Activated naive CD4-positive, alpha-beta T cell treated with anti-CD3 and anti-CD28 coated beads for 36 hours (primary cell): ENCODE results near the gene BCL11A. TPM values are rescaled to one million over a fixed set of nuclear protein-coding genes. Genes with fewer than 3 reads are reported as not detected.

Experiments
- CTCF ChIA-PET: fragments of 350-600 bp; sonication (Branson Sonifier 250); formaldehyde crosslinking; loops from one replicate; lab custom pipeline; 2021; ENCODE audit warnings: antibody characterized with exemption; lab: Charles Lee
- DNase-seq: peaks from one replicate; pipeline ENCODE4 v3.0.0-alpha.2; 2020
- H3K27ac Mint-ChIP-seq: one replicate; pipeline ENCODE4 v1.8.0; 2021; ENCODE audit warnings: mild to moderate bottlenecking, mixed read lengths
- H3K27me3 Mint-ChIP-seq: one replicate; pipeline ENCODE4 v1.8.0; 2021; ENCODE audit warnings: low read depth, mixed read lengths
- H3K36me3 Mint-ChIP-seq: one replicate; pipeline ENCODE4 v1.8.0; 2021; ENCODE audit warnings: low read depth, mixed read lengths
- H3K4me1 Mint-ChIP-seq: one replicate; pipeline ENCODE4 v1.8.0; 2021; ENCODE audit warnings: low read depth, mixed read lengths
- H3K4me3 Mint-ChIP-seq: one replicate; pipeline ENCODE4 v1.8.0; 2021; ENCODE audit warnings: mild to moderate bottlenecking, moderate library complexity, mixed read lengths
- H3K9me3 Mint-ChIP-seq: one replicate; pipeline ENCODE4 v1.8.0; 2021; ENCODE audit warnings: mixed read lengths
- intact Hi-C: fragments of 100-400 bp; cut with micrococcal nuclease; formaldehyde crosslinking; loops from one replicate; pipeline ENCODE4 v1.15.1; 2023
- total RNA-seq, 2 experiments: library from RNA; stranded (reverse); gene quantifications; one replicate each; pipeline ENCODE4 v1.2.3, GENCODE V29; 2021

Gene BCL11A
- total RNA-seq, 2 experiments from 2014 or later = 0.52 to 0.67 TPM

- no peak for DNase-seq
- Mint-ChIP-seq H3K9me3 (no peaks in the 10 kb centered on the region), H3K4me1 (no peaks in the 10 kb centered on the region), H3K27me3 (peaks cover 3% of the 10 kb centered on the region), H3K4me3 (no peak overlapping the region), H3K36me3 (no peaks in the 10 kb centered on the region), H3K27ac (no peak overlapping the region)
- intact Hi-C loops = no loop called here
- CTCF ChIA-PET = interaction anchor here (0.9 kb wide), 1 partner anchor 85 kb away, joined by 5 read pairs; no protein-coding TSS in a partner anchor
These were observed 79.2 kb downstream of the BCL11A start for GRCh38 chr2:60474301-60474700.

DNA sequence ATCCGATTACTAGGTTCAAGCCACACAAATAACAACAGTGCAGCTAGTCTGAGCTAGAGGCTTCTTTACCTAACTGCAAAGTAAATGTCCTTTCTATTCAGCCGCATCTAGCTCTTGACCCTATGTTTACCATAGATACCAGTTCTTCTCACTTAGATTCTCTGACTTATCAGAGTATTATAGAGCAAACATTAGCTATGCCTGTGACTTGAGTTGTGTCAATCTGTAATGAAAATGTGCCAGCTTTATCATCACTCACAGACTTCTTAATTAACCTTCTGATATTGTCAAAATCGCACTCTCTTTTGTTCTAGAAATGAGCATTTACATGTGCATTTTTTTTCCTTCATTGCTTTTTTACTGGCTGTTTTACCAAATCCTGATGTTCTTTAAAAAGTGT is 79.9 kb downstream of the BCL11A start:
- H3K27ac Mint-ChIP-seq = no peak overlapping the region
- intact Hi-C loops = no loop called here
- H3K36me3 Mint-ChIP-seq = no peaks in the 10 kb centered on the region
- H3K9me3 Mint-ChIP-seq = no peaks in the 10 kb centered on the region
- H3K4me3 Mint-ChIP-seq = no peak overlapping the region
- CTCF ChIA-PET = no interaction called here
- no peak for DNase-seq
- H3K27me3 Mint-ChIP-seq = peaks cover 3% of the 10 kb centered on the region
- no peaks in the 10 kb centered on the region for H3K4me1 Mint-ChIP-seq

DNA sequence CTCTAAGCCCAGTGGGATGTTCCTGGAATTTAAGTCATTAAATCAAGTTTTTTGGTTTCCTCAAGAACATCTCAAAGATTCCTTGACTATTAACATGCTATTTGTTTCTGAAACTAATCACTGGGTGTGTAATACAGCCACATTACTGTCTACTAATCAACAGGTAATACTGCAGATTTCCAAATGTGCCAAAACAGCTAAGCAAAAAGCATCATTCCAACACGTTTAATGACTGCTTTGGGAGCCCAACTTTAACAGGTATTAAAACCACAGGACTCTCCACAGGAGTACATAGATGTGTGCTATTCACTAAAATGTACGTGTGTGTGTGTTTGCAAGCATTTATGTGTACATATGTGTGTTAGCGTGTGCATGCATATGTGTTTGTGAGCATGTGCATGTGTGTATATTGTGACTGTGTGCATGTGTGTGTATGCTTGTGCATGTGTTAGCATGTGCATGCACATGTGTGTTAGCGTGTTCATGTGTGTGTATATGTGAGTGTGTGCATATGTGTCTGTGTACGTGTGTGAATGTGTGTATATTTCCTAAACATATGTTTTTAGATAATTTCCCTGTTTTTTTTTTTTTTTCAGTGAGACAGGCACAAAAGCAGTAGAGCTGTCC is 80.7 kb downstream of the BCL11A start:
- DNase-seq = no peak
- Mint-ChIP-seq H3K9me3 (no peaks in the 10 kb centered on the region), H3K36me3 (no peaks in the 10 kb centered on the region), H3K27me3 (peaks cover 3% of the 10 kb centered on the region), H3K27ac (no peak overlapping the region), H3K4me1 (no peaks in the 10 kb centered on the region), H3K4me3 (no peak overlapping the region)
- intact Hi-C loops = no loop called here
- CTCF ChIA-PET = no interaction called here

DNA sequence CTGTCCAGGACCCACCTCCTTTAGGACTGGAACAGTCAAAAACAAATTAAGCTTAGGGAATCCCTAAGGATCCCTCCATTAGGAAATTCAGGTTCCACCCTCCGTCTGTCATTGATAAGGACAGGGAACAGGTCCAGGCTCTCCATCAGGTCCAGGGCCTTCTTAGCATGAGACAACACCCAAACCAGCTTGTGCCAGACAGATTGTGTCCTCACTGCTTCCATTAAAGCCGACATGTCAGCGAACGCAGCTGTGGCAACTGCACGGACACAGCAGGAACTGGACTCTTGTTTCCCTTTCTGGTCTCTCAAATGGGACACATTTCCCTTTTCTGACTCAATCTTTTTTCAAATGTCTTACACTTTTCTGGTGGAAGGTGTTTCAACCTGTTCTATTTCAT is 81.4 kb downstream of the BCL11A start:
- CTCF ChIA-PET = no interaction called here

GRCh38 chr2:60470340-60470739 is 83.1 kb downstream of the BCL11A start:
- no peaks in the 10 kb centered on the region for H3K36me3 Mint-ChIP-seq
- H3K4me3 Mint-ChIP-seq = no peak overlapping the region
- CTCF ChIA-PET = no interaction called here
- no peaks in the 10 kb centered on the region for H3K9me3 Mint-ChIP-seq
- no peaks in the 10 kb centered on the region for H3K4me1 Mint-ChIP-seq
- H3K27ac Mint-ChIP-seq = no peak overlapping the region
- intact Hi-C loops = no loop called here
- DNase-seq = no peak
- H3K27me3 Mint-ChIP-seq = peaks cover 3% of the 10 kb centered on the region

More for the DNA sequence above, 81.4 kb downstream of the BCL11A start:
- no peak overlapping the region for H3K4me3 Mint-ChIP-seq
- H3K36me3 Mint-ChIP-seq = no peaks in the 10 kb centered on the region
- H3K9me3 Mint-ChIP-seq = no peaks in the 10 kb centered on the region
- no peak for DNase-seq
- no peaks in the 10 kb centered on the region for H3K4me1 Mint-ChIP-seq
- intact Hi-C loops = no loop called here
- no peak overlapping the region for H3K27ac Mint-ChIP-seq
- H3K27me3 Mint-ChIP-seq = peaks cover 3% of the 10 kb centered on the region

- Mint-ChIP-seq H3K27me3 (peaks cover 2% of the 10 kb centered on the region), H3K36me3 (no peaks in the 10 kb centered on the region), H3K9me3 (no peaks in the 10 kb centered on the region), H3K4me3 (no peak overlapping the region), H3K27ac (no peak overlapping the region), H3K4me1 (no peaks in the 10 kb centered on the region)
- CTCF ChIA-PET = no interaction called here
- intact Hi-C loops = no loop called here
- no peak for DNase-seq
These were observed 83.7 kb downstream of the BCL11A start for GRCh38 chr2:60469536-60470317.

DNA sequence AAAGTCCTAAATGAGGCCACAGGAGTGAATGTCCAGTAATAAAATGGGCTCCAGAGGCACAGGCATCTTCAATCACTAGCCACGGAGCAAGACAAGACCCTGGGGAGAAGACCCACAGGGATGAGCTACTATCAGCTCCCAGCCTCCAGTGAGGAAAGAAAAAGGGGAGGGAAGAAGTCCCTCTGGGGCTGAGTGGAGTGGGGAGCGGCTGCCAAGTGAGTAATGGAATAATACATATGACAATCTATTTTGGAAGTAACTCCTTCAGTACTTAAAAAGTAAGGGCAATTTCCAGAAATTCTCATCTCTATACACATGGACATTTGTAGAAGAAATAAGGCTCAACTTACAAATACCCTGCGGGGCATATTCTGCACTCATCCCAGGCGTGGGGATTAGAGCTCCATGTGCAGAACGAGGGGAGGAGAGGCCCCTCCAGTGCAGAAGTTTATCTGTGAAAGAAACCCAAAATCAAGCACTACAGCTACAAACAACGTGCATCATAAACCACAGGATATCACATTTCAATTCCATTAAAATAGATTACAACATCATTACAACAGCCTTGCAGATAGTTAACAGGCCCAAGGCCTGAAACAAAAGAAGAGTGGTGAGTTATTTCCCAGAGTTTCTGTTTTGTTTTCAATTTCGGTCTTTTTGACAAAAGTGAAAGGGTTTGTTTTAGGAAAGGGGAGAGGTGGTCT is 84.9 kb downstream of the BCL11A start:
- CTCF ChIA-PET = no interaction called here
- no peaks in the 10 kb centered on the region for H3K27me3 Mint-ChIP-seq
- H3K9me3 Mint-ChIP-seq = no peaks in the 10 kb centered on the region
- no peak overlapping the region for H3K4me3 Mint-ChIP-seq
- H3K36me3 Mint-ChIP-seq = no peaks in the 10 kb centered on the region
- no peak for DNase-seq
- intact Hi-C loops = no loop called here
- no peaks in the 10 kb centered on the region for H3K4me1 Mint-ChIP-seq
- no peak overlapping the region for H3K27ac Mint-ChIP-seq

- H3K36me3 Mint-ChIP-seq = no peaks in the 10 kb centered on the region
These were observed 87.2 kb downstream of the BCL11A start for GRCh38 chr2:60466161-60466702.

GRCh38 chr2:60465736-60466135 is 87.7 kb downstream of the BCL11A start:
- H3K27ac Mint-ChIP-seq = no peak overlapping the region
- H3K27me3 Mint-ChIP-seq = no peaks in the 10 kb centered on the region
- CTCF ChIA-PET = no interaction called here
- DNase-seq = no peak
- H3K4me1 Mint-ChIP-seq = no peaks in the 10 kb centered on the region
- no peak overlapping the region for H3K4me3 Mint-ChIP-seq
- intact Hi-C loops = no loop called here
- no peaks in the 10 kb centered on the region for H3K36me3 Mint-ChIP-seq
- no peaks in the 10 kb centered on the region for H3K9me3 Mint-ChIP-seq

More at GRCh38 chr2:60466161-60466702, 87.2 kb downstream of the BCL11A start:
- Mint-ChIP-seq H3K4me1 (no peaks in the 10 kb centered on the region), H3K27me3 (no peaks in the 10 kb centered on the region), H3K4me3 (no peak overlapping the region), H3K9me3 (no peaks in the 10 kb centered on the region), H3K27ac (no peak overlapping the region)
- CTCF ChIA-PET = no interaction called here
- intact Hi-C loops = no loop called here
- DNase-seq = no peak

DNA sequence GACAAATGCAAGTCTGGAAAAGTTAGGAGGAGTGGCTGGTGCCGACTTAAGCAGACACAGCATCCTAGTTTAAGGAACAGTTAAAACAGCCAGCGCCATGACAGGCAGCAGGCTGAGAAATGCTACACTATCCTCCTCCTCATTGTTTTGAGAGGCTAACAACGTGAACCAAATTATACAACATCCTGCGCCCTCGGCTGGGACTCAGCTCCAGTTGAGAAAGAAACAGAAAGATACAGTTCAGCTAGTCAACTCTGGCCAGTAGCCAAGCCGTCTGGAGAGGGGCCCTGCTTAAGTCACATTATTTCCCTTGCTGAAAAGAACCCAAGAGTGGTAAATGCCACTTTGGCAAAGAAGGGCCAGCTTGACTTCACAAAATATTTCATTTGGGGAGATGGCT is 90.2 kb downstream of the BCL11A start:
- no peak for DNase-seq
- CTCF ChIA-PET = no interaction called here
- intact Hi-C loops = no loop called here
- Mint-ChIP-seq H3K36me3 (no peaks in the 10 kb centered on the region), H3K9me3 (no peaks in the 10 kb centered on the region), H3K27me3 (no peaks in the 10 kb centered on the region), H3K4me3 (no peak overlapping the region), H3K4me1 (no peaks in the 10 kb centered on the region), H3K27ac (no peak overlapping the region)

DNA sequence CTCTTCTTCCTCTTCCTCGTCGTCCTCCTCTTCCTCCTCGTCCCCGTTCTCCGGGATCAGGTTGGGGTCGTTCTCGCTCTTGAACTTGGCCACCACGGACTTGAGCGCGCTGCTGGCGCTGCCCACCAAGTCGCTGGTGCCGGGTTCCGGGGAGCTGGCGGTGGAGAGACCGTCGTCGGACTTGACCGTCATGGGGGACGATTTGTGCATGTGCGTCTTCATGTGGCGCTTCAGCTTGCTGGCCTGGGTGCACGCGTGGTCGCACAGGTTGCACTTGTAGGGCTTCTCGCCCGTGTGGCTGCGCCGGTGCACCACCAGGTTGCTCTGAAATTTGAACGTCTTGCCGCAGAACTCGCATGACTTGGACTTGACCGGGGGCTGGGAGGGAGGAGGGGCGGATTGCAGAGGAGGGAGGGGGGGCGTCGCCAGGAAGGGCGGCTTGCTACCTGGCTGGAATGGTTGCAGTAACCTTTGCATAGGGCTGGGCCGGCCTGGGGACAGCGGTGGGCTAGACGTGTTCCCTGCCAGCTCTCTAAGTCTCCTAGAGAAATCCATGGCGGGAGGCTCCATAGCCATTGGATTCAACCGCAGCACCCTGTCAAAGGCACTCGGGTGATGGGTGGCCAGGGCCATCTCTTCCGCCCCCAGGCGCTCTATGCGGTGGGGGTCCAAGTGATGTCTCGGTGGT is 91.9 kb downstream of the BCL11A start:
- DNase-seq = no peak
- CTCF ChIA-PET = no interaction called here
- no peaks in the 10 kb centered on the region for H3K36me3 Mint-ChIP-seq
- H3K4me1 Mint-ChIP-seq = no peaks in the 10 kb centered on the region
- no peak overlapping the region for H3K27ac Mint-ChIP-seq
- intact Hi-C loops = no loop called here
- no peak overlapping the region for H3K4me3 Mint-ChIP-seq
- H3K27me3 Mint-ChIP-seq = no peaks in the 10 kb centered on the region
- H3K9me3 Mint-ChIP-seq = no peaks in the 10 kb centered on the region
